Stimulated activated CD4-positive, alpha-beta T cell treated with anti-CD3 and anti-CD28 coated beads, TNF-alpha, amount 100 ng/mL, for 48 hours (primary cell): ENCODE results near the gene TRAPPC8.
"Not testable (repeated sequence)": the region's sequence is repeated elsewhere in the genome, so short reads cannot be mapped to it uniquely, and the experiment has no call there.

Experiments
- DNase-seq, 3 donors: peaks; one replicate each; pipeline ENCODE4 v3.0.0-alpha.2; 2020; ENCODE audit warnings: low read depth in 3 of 3

Gene TRAPPC8, protein sequence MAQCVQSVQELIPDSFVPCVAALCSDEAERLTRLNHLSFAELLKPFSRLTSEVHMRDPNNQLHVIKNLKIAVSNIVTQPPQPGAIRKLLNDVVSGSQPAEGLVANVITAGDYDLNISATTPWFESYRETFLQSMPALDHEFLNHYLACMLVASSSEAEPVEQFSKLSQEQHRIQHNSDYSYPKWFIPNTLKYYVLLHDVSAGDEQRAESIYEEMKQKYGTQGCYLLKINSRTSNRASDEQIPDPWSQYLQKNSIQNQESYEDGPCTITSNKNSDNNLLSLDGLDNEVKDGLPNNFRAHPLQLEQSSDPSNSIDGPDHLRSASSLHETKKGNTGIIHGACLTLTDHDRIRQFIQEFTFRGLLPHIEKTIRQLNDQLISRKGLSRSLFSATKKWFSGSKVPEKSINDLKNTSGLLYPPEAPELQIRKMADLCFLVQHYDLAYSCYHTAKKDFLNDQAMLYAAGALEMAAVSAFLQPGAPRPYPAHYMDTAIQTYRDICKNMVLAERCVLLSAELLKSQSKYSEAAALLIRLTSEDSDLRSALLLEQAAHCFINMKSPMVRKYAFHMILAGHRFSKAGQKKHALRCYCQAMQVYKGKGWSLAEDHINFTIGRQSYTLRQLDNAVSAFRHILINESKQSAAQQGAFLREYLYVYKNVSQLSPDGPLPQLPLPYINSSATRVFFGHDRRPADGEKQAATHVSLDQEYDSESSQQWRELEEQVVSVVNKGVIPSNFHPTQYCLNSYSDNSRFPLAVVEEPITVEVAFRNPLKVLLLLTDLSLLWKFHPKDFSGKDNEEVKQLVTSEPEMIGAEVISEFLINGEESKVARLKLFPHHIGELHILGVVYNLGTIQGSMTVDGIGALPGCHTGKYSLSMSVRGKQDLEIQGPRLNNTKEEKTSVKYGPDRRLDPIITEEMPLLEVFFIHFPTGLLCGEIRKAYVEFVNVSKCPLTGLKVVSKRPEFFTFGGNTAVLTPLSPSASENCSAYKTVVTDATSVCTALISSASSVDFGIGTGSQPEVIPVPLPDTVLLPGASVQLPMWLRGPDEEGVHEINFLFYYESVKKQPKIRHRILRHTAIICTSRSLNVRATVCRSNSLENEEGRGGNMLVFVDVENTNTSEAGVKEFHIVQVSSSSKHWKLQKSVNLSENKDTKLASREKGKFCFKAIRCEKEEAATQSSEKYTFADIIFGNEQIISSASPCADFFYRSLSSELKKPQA (N-terminal part only)

DNA sequence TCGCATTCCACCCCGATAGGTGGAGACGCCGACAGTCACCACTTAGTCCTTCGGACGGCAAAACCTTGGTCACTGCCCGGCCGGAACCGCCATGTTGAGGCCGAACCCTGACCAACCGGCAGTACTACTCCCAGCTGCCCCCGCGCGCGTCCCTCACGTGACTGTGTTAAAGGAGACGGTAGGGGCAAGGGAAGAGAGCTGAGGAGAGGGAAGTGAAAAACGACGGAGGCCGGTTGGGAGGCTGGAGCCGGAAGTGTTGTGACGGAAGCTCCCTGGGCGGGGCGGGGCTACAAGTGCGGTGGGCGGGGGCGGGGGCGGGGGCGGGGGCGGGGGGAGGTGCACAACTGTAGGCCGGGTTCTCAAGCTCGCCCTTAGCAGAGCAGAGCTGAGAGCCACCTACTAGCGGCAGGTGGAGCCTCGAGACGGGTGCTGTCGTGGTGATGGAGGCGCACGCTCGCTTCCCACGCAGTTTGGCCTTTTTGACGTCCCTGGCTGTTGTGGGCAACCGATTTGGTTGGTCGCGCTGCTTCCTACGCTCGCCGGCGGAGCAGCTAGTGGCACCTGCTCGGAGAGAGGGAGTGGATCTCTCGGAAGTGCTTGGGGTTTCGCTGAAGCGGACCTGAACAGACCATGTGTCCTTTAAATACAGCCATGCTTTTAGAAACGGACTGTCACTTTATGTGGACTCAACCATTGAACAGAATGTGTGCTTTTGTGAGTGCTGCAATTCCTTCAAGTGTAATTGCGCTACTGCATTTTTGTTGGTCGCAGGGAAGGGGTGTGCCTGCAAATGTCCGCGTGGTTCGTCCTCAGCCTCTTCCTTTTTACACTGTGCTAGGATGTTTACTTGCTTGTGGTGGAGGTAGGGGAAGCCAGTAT, at the start of gene TRAPPC8:
TSS of gene TRAPPC8 (minus strand) at position 130 of the 879 bp plus-strand sequence. CDS start 364 bp downstream, outside the sequence.
- DNase-seq, result peak; percentile 78 to 88 (median 84)

DNA sequence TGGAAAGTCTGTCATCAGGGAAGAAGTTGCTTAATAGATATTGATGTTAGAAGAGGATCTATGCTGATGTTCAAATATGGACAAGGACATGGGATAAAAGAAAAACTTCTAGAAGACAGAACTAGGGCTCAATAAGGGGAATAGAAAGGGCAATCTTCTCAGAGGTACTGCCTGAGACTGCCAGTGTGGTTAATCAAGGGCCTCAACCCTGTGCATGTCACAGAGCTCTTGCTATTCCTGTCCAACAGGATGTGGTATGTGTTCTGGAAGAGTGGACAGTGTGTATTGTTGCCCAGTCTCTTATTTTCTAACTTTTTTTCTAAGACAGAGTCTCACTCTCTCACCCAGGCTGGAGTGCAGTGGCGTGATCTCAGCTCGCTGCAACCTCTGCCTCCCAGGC, 47.9 kb upstream of the TRAPPC8 start:
- no peak for DNase-seq

DNA sequence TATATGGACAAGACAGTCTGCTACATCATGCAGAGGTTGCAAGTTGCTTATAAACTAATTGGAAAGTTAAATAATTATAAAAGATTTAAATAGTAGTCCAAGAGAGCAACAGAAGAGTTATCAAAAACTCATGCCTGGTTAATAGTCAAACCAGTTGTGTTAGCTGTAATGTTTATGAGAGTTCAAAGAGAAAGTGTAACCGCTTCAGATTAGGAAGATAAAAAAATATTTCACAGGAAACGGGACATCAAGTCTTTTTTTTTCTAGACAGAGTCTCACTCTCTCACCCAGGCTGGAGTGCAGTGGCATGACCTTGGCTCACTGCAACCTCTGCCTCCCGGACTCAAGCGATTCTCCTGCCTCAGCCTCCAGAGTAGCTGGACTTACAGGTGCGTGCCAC, 41.0 kb upstream of the TRAPPC8 start:
- no peak for DNase-seq

DNA sequence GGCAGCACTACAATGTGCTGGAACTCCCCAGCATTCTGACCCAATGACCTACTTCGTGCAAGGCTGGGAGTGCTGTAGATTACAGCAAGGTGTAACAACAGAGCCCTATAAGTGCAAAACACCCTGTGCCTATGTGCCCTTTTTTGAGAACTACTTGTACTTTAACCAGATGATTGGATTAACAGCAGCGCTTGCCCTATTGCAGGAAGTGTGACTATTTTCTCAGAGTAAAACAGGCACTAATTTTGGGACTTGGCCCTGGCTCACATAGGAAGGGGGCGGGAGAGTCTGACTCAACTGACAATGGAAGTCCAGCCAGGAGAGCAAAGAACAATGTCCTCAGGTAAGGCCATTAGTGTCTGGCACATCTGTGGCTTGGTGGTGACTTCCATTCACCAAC, 40.1 kb upstream of the TRAPPC8 start:
- DNase-seq, result no peak

DNA sequence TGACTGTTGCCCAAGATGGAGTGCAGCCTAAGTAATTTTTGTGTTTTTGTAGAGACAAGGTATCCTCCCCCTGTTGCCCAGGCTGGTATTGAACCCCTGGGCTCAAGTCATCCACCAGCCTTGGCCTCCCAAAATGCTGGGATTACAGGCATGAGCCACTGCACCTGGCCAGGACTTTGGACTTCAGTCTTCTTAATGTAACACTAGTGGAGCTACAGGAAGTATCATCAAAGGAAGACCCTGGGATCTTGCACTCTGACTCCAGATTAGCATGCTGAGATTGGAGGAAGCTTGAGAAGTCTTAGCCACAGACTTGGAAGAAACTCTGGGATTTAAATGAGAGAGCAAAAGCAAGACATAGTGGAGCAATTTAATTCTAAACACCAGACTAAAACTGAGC, 37.9 kb upstream of the TRAPPC8 start:
- no peak for DNase-seq

DNA sequence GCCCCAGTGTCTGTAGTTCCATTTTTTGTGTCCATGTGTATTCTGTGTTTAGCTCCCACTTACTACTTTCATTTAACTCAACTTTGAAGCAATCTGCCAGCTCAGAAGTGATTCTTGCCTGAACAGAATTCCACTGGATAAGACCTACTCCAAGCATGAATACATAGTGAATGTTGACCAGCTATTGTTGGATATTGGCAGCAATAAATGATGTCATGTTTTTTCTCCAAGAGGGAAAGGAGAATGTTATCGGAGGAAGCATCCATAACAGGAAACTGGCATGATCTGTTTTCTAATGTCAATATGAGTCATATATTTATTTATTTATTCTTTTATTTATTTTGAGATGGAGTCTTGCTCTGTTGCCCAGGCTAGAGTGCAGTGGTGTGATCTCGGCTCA, 36.8 kb upstream of the TRAPPC8 start:
- no peak for DNase-seq

DNA sequence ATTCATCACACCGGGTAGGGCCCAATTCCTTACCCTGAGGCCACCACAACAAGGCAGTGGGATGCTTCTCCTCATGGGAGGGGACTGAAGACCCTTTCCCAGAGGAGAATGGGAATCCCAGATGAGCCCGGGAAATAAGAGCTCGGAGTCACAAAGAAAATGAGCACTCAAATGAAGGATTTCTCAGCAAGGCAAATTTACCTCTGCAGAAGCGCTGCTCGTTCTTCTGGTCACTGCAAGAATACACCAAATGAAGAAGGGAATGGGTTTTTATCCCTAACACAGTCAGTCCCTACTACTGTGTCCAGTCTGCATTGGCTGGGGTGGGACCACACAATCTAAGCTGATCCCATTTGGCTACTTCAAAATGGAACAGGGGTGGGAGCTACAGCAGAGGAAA, 35.7 kb upstream of the TRAPPC8 start:
- DNase-seq, result no peak

DNA sequence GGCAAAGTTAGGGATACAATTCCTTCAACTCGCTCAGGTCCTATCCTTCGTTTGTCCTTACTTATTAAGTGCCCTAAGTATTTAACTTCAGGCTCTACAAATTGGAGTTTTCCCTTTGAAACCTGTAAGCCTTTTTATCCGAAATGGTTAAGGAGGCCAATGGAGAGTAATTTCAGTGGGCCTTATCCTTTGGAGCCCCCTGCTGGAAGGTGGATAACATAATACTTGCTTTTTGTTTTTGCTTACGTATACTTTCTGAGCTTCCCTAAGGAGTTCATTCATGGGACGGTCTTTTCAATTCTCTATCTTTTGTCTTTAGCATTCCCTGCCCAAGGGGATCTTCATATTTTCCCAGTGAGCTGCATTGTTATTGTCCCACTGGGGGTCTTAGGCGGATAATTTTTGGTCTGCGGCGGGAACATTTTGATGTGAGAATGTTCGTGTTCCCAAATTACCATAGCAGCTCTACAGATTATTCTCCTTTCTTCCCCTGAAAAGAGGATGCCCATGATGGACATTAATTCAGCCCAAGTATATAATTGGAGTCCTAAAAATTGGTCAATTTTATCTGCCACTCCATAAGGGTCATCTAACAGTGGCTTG, 34.4 kb upstream of the TRAPPC8 start:
- peak in 2 of 3 donors; percentile 7 to 27 for DNase-seq

DNA sequence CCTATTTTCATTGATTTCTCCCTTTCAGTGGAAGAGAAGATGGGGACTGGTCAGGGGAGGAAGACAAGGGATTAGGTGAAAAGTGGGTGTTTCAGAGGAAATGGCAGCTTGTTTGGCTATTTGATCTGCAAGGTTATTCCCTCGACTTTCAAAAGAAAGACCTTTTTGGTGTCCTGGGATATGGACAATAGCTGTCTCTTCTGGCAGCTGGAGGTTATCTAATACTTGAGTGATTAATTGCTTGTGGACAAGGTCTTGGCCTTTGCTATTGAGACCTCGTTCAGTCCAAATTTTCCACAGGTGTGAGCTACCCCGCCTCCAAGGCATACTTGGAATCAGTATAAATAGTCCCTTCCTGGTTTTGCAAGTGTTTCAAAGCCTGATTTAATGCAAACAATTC, 33.3 kb upstream of the TRAPPC8 start:
- DNase-seq, result no peak

DNA sequence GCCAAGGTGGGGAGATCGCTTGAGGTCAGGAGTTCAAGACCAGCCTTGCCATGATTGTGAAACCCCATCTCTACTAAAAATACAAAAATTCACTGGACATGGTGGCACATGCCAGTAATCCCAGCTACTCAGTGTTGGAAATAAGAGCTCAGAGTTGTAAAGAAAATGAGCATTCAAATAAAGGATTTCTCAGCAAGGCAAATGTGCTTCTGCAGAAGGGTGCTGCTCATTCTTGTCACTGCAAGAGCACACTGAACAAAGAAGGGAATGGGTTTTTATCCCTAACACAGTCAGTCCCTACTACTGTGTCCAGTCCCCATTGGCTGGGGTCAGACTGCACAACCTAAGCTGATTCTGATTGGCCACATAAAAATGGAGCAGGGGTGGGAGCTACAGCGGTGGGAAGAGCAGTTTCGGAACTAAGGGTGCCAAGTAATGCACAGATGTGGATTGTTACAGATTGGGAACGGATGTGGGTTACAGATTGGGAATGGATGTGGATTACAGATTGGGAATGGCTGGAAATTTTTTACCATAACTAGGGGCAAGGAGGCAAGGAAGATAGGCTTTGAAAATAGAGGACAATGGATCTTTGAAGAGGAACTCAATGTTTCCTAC, 31.1 kb upstream of the TRAPPC8 start:
- DNase-seq, result no peak

DNA sequence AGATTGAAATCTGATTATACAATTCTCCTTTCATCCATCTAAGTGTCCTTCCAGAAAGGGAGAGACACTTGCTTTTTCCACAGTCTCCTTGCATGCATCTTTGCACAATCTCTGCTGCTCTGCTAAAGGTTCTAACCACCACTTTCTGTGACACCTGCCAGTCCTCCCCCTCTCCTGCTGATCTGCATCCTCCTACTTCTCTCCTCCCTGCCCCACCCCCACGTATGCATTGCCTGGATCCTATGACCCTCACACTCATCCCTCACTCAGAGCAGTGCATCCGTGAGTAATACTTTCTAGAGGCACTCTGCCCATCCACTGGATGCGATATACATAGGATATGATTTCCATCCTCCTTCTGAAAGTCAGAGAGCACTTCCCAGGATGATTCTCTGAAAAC, 27.7 kb upstream of the TRAPPC8 start:
- no peak for DNase-seq

DNA sequence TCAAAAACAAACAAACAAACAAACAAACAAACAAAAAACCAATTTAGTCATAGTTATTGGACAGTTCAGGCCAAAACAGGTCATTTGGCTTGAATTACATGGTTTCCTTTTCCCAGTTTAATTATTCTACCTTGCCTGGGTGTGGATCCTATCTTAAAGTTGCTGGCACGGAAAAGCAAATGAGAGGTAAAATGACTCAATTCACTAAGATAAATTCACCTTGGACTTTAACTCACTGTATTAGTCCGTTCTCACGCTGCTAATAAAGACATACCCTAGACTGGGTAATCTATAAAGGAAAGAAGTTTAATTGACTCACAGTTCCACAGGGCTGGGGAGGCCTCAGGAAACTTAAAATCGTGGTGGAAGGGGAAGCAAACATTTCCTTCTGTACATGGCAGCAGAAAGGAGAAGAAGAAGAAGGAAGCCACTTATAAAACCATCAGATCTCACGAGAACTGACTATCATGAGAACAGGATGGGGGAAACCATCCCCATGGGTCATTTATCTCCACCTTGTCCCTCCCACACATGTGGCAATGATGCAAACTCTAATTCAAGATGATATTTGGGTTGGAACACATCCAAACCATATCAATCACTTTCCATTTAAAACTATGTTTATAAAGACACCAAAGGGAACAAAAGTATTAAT, 22.5 kb upstream of the TRAPPC8 start:
- DNase-seq, result no peak

DNA sequence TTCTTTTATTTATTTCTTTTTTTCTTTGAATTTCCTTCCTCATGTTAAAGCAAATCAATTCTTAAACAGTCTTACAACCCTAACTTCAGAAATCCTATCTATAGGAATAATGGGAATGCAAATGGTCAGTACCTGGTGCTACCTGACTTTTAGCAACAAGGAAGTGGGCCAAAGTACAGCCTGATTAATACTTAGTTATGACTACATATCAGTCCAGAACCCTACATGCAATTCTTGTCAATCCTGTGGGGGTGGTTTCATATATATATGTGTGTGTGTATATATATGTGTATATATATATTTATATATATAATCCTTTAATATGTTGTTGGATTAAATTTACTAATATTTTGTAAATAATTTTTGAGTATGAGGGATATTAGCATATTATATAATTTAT, 14.8 kb upstream of the TRAPPC8 start:
- DNase-seq, result no peak

DNA sequence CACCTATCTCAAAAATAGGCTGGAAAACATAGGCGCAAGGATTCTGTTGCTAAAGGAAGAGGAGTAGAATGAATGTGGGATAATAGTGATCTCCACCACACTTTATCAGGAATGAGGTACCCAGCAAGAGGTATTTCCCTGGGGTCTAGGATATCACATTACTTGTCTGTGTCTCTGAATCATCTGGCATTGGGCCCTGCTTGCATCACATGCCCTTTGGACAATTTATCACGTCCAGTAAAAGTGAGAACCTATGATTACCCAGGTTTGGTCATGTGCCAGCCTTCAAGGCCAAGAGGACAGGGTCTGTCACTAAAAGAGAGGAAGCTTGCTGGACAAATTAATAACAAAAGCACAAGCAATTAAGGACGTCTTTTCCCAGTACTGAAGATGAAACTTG, 11.4 kb upstream of the TRAPPC8 start:
- DNase-seq, result no peak

DNA sequence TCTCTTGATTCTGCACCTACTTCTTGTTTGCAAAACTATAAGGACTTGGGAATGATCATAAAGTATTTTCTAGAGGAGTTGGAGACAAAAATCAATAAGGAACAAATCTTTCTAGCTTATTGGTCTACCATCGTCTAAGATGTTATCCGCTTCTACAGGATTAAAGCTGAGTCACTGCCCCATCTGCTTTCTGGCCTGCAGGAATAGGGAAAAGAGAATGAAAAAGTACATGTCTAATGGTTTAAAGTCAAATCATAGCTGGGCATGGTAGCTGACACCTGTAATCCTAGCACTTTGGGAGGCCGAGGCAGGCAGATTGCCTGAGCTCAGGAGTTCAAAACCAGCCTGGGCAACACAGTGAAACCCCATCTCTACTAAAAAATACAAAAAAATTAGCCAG, 10.8 kb upstream of the TRAPPC8 start:
- DNase-seq, result not testable (repeated sequence)

DNA sequence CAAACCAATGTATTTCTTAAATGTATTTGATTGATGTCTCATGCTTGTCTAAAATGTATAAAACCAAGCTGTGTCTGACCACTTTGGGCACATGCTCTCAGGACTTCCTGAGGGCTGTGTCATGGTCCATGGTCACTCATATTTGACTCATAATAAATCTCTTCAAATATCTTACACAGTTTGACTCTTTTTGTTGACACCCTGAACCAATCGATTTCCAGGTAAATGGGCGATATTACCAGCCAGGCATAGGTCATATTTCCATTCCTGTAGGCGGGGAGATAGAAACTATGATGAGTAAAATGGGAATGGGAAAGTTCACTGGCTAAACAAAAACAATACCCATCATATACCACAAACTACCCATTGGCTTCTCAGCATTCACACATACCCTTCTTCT, 9.3 kb upstream of the TRAPPC8 start:
- no peak for DNase-seq

DNA sequence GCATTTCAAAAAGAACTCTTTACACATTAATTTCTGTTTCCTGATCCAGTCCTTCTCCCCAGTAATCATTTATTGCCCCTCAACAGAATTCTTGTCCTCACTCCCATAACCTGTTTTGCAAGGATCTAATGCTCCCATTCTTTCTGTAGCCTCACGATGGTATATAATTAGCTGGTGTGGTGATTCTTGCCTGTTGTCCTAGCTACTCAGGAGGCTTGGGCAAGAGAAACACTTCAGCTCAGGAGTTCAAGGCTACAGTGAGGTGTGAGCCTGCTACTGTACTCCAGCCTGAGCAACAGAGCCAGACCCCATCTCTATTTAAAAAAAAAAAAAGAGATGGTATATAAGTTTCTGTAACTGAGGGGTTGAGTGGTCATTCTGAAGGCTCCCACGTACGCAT, 7.7 kb upstream of the TRAPPC8 start:
- no peak for DNase-seq

DNA sequence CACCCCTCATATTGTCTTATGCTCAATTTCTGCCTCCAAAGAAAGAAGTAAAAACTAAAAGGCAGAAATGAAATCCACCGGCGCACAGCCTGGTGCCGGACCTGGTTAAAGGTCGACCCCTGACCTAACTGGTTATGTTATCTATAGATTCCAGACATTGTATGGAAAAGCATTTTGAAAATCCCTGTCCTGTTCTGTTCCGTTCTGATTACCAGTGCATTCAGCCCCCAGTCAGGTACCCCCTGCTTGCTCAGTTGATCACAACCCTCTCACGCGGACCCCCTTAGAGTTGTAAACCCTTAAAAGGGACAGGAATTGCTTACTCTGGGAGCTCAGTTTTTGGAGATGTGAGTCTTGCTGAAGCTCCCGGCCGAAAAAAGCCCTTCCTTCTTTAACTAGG, 5.4 kb upstream of the TRAPPC8 start:
- not testable (repeated sequence) for DNase-seq

DNA sequence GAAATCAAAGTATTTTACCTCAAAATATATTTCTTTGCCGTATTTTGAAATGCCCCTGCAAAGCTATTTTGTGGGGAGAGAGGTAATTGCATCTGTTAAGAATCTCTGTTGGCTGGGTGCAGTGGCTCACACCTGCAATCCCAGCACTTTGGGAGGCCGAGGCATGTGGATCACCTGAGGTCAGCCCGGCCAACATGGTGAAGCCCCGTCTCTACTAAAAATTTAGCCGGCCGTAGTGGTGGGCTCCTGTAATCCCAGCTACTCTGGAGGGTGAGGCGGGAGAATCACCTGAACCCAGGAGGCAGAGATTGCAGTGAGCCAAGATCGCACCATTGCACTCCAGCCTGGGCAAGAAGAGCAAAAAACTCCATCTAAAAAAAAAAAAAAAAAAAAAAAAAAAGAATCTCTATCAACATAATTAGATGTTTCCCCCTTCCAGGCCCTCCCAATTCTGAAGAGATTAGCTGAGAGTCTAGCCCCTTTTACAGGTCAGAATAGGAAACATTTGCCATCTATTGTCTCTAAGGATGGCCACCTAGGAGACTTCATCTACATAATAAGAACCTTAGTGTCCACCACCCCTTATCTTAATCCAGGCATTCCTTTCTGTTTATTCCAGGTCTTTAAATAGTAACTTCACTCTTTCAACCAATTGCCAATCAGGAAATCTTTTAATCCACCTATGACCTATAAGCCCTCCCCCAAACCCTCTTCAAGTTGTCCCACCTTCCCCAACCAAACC, 3.5 kb upstream of the TRAPPC8 start:
- no peak for DNase-seq
